HepG2 (cell line): ENCODE data around the gene TCF25. TPM values are rescaled to one million over a fixed set of nuclear protein-coding genes. Genes with fewer than 3 reads are reported as not detected.

Experiments used
- ATAC-seq: fragments of 200-7000 bp; cut with Tn5 transposase; 3 replicates; pipeline ENCODE4 v1.9.1; 2020; ENCODE audit warnings: mild to moderate bottlenecking, moderate library complexity
- BruUV-seq: library from RNA; stranded (reverse); fragments of 400-500 nt; replicated peaks from 2 replicates; lab custom pipeline; 2021; lab: Mats Ljungman, UMichigan
- CTCF ChIA-PET: fragments of 300-600 bp; formaldehyde crosslinking; extraction: SDS; loops from one replicate; lab custom pipeline; 2021; ENCODE audit warnings: low total read pairs, inconsistent platforms, low intra/inter-chr PET ratio; lab: Yijun Ruan, JAX
- POLR2A ChIA-PET: fragments of 350-600 bp; sonication (Branson Sonifier 250); formaldehyde crosslinking; loops from one replicate; lab custom pipeline; 2020; ENCODE audit warnings: antibody characterized with exemption, inconsistent platforms; lab: Yijun Ruan, JAX
- DNase-seq: peaks from one replicate; pipeline ENCODE4 v3.0.0-alpha.2; 2015; ENCODE audit warnings: low spot score
- FAIRE-seq: peaks from 3 replicates; lab custom pipeline; 2011; peaks lifted over from hg19 to GRCh38; lab: Jason Lieb, UNC
- H2AFZ ChIP-seq: one replicate; pipeline ENCODE4 v1.6.1; 2011; ENCODE audit warnings: low read length, inconsistent platforms
- H3K27ac ChIP-seq: fragments of 300-600 bp; 3 replicates; pipeline ENCODE4 v1.8.0; 2011; ENCODE audit warnings: mixed run types, mild to moderate bottlenecking, mixed read lengths, low read length, inconsistent platforms; ENCODE audit not compliant: insufficient read depth; ENCODE audit errors: extremely low read length
- H3K27me3 ChIP-seq, 2 experiments: fragments of 200-600 bp in 1 of 2; 2 replicates in 1 of 2; 3 replicates in 1 of 2; pipeline versions ENCODE4 v1.6.0 to v1.8.0; 2011; ENCODE audit warnings: low read length in 2 of 2, mild to moderate bottlenecking in 2 of 2, moderate library complexity in 2 of 2, inconsistent platforms in 1 of 2; ENCODE audit not compliant: insufficient read depth in 2 of 2, control insufficient read depth in 1 of 2
- H3K36me3 ChIP-seq, 2 experiments: fragments of 200-600 bp in 1 of 2; replicated peaks in 1 of 2; 2 replicates in 1 of 2; 3 replicates in 1 of 2; pipeline versions ENCODE4 v1.5.1 to v1.8.0; 2011; ENCODE audit warnings: low read length in 2 of 2, inconsistent platforms in 1 of 2; ENCODE audit not compliant: insufficient read depth in 2 of 2, control insufficient read depth in 1 of 2
- H3K4me1 ChIP-seq: 2 replicates; pipeline ENCODE4 v1.5.1; 2012; ENCODE audit warnings: low read length, inconsistent platforms; ENCODE audit not compliant: insufficient read depth
- H3K4me2 ChIP-seq: 2 replicates; pipeline ENCODE4 v1.6.0; 2011; ENCODE audit warnings: low read depth, low read length, inconsistent platforms
- H3K4me3 ChIP-seq, 3 experiments: fragments of 200-600 bp in 1 of 3; sonication (generic), shearing (Covaris generic) in 1 of 3; replicated peaks in 1 of 3; 2 replicates each; pipeline ENCODE4 v1.5.1; 2011 to 2016; ENCODE audit warnings: low read length in 3 of 3, inconsistent platforms in 2 of 3, low read depth in 2 of 3, mild to moderate bottlenecking in 2 of 3, control low read depth in 1 of 3, mixed read lengths in 1 of 3; ENCODE audit not compliant: insufficient read depth in 1 of 3
- H3K79me2 ChIP-seq: one replicate; pipeline ENCODE4 v1.6.1; 2011; ENCODE audit warnings: low read length, inconsistent platforms; ENCODE audit not compliant: insufficient read depth
- H3K9ac ChIP-seq: 2 replicates; pipeline ENCODE4 v1.6.0; 2011; ENCODE audit warnings: mild to moderate bottlenecking, low read depth, low read length, inconsistent platforms; ENCODE audit not compliant: insufficient read depth
- H3K9me3 ChIP-seq: 2 replicates; pipeline ENCODE4 v1.5.1; 2012; ENCODE audit warnings: mild to moderate bottlenecking, low read length
- H4K20me1 ChIP-seq: 2 replicates; pipeline ENCODE4 v1.6.0; 2011; ENCODE audit warnings: inconsistent platforms, mild to moderate bottlenecking, low read length, moderate library complexity; ENCODE audit not compliant: insufficient read depth
- MAZ ChIP-seq, 2 experiments: sonication (generic) in 1 of 2; formaldehyde crosslinking in 1 of 2; IDR thresholded peaks; 2 replicates each; pipeline versions ENCODE4 v1.5.0 to v1.6.1; 2012 to 2020; ENCODE audit warnings: low read depth in 2 of 2, mild to moderate bottlenecking in 2 of 2, borderline replicate concordance in 1 of 2, improper control_type of control experiment in 1 of 2, low read length in 1 of 2, missing genetic modification reagents in 1 of 2, moderate library complexity in 1 of 2
- THYN1 ChIP-seq: sonication (generic); formaldehyde crosslinking; IDR thresholded peaks from 2 replicates; pipeline ENCODE4 v1.8.1; 2023; ENCODE audit warnings: low read depth, mild to moderate bottlenecking, moderate library complexity, missing genetic modification reagents, borderline replicate concordance
- ZNF280B ChIP-seq: sonication (generic); formaldehyde crosslinking; IDR thresholded peaks from 2 replicates; pipeline ENCODE4 v1.5.0; 2020; ENCODE audit warnings: missing genetic modification reagents, mild to moderate bottlenecking, borderline replicate concordance
- ZNF547 ChIP-seq: sonication (generic); formaldehyde crosslinking; IDR thresholded peaks from 2 replicates; pipeline ENCODE4 v1.5.1; 2020; ENCODE audit warnings: mild to moderate bottlenecking, missing genetic modification reagents
- WGBS: methylation state at CpG from one replicate; pipeline ENCODE4 v1.1.6; 2017; ENCODE audit warnings: low lambda C conversion rate; 5-methylcytosine and 5-hydroxymethylcytosine counted together
- in situ Hi-C: cut with HindIII; loops from 2 replicates; pipeline ENCODE4 v1.10.0; 2017; ENCODE audit warnings: low pct_unique_long_range_greater_than_20kb; ENCODE audit not compliant: extremely low pct_ligation_motif_present
- intact Hi-C: fragments of 100-400 bp; cut with micrococcal nuclease; formaldehyde crosslinking; loops from one replicate; pipeline ENCODE4 v1.10.0; 2022; ENCODE audit not compliant: unreplicated experiment
- polyA plus RNA-seq, 8 experiments: library from polyadenylated mRNA; depleted of rRNA in 3 of 8; stranded (reverse) in 7 of 8; unstranded in 1 of 8; fragments of >200 nt; fragmentation: Illumina TruSeq in 4 of 8; extraction: Trizol in 4 of 8; gene quantifications; 2 replicates each; pipeline versions ENCODE4 v1.2.1 to v1.2.3, GENCODE V29; 2011 to 2016; ENCODE audit warnings: low read depth in 4 of 8, missing spikeins in 1 of 8, mixed read lengths in 1 of 8; ENCODE audit not compliant: insufficient read depth in 1 of 8
- total RNA-seq, 5 experiments: library from RNA; depleted of rRNA; stranded (reverse); fragments of >200 nt; fragmentation: Illumina TruSeq; extraction: Trizol; gene quantifications; 2 replicates each; pipeline ENCODE4 v1.2.3, GENCODE V29; 2016; ENCODE audit warnings: low read depth in 1 of 5
- TF ChIP-seq, protein P1 (sequence below): sonication (generic); formaldehyde crosslinking; IDR thresholded peaks from 2 replicates; pipeline ENCODE4 v1.5.0; 2020; ENCODE audit warnings: mild to moderate bottlenecking, missing genetic modification reagents, borderline replicate concordance
- TF ChIP-seq, protein P2 (sequence below): IDR thresholded peaks from 2 replicates; pipeline ENCODE4 v1.6.1; 2016; ENCODE audit warnings: low read depth, control low read depth
- TF ChIP-seq, protein P3 (sequence below): sonication (generic); formaldehyde crosslinking; IDR thresholded peaks from 2 replicates; pipeline ENCODE4 v1.5.1; 2020; ENCODE audit warnings: mild to moderate bottlenecking, missing genetic modification reagents, moderate library complexity

The TCF25 gene
- total and polyA plus RNA-seq, 2 of the 13 experiments (the other 11 are each of a cell fraction or from before 2014, with no cell fraction given), result 138 to 206 TPM

GRCh38 chr16:89949121-89949742 is 75.8 kb downstream of the TCF25 start (continued):
- no peak for TF ChIP-seq MAZ (IDR thresholded peaks at IDR 0.05; ENCODE audit: borderline replicate concordance, low read depth, low read length)
- TF ChIP-seq MAZ (CRISPR knock-in tag; IDR thresholded peaks at IDR 0.05; ENCODE audit: low read depth), result no peak

- H3K79me2 ChIP-seq, result peaks cover 15% of the 10 kb centered on the region
- in situ Hi-C loops (no loop called here), intact Hi-C loops (no loop called here)
- no TSS peak for BruUV-seq
- no peaks in the 10 kb centered on the region for H4K20me1 ChIP-seq
- H3K4me2 ChIP-seq, result peak overlapping the region; percentile 80
- ATAC-seq (no peak), FAIRE-seq (no peak), DNase-seq (no peak)
- peaks cover under 1 to 4% of the 10 kb centered on the region in 2 experiments; a peak in 2 of 5 replicates for H3K36me3 ChIP-seq
- no peak overlapping the region for H2AFZ ChIP-seq
- no peaks in the 10 kb centered on the region for H3K9me3 ChIP-seq
- no peak overlapping the region for H3K27ac ChIP-seq
- 70% methylated on average over 9 of the region's 12 CpGs for WGBS
- ChIA-PET CTCF (no interaction called here), POLR2A (interaction anchor here (1.8 to 4.2 kb wide), 2 partner anchors 24 to 28 kb away, joined by 9 to 46 read pairs; partner anchors contain the start of gene TUBB3)
- peak overlapping the region; percentile 85 to 98 (median 97) for H3K4me3 ChIP-seq
- H3K27me3 ChIP-seq, result peaks cover 0 to 11% of the 10 kb centered on the region in 2 experiments; a peak in 3 of 5 replicates
- H3K9ac ChIP-seq, result peak overlapping the region; percentile 86
- peaks cover 32% of the 10 kb centered on the region for H3K4me1 ChIP-seq
- TF ChIP-seq, protein P1, sequence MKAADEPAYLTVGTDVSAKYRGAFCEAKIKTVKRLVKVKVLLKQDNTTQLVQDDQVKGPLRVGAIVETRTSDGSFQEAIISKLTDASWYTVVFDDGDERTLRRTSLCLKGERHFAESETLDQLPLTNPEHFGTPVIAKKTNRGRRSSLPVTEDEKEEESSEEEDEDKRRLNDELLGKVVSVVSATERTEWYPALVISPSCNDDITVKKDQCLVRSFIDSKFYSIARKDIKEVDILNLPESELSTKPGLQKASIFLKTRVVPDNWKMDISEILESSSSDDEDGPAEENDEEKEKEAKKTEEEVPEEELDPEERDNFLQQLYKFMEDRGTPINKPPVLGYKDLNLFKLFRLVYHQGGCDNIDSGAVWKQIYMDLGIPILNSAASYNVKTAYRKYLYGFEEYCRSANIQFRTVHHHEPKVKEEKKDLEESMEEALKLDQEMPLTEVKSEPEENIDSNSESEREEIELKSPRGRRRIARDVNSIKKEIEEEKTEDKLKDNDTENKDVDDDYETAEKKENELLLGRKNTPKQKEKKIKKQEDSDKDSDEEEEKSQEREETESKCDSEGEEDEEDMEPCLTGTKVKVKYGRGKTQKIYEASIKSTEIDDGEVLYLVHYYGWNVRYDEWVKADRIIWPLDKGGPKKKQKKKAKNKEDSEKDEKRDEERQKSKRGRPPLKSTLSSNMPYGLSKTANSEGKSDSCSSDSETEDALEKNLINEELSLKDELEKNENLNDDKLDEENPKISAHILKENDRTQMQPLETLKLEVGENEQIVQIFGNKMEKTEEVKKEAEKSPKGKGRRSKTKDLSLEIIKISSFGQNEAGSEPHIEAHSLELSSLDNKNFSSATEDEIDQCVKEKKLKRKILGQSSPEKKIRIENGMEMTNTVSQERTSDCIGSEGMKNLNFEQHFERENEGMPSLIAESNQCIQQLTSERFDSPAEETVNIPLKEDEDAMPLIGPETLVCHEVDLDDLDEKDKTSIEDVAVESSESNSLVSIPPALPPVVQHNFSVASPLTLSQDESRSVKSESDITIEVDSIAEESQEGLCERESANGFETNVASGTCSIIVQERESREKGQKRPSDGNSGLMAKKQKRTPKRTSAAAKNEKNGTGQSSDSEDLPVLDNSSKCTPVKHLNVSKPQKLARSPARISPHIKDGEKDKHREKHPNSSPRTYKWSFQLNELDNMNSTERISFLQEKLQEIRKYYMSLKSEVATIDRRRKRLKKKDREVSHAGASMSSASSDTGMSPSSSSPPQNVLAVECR (CRISPR knock-in tag), result peak; percentile 22; the same call in 1 of the 2 replicates
- TF ChIP-seq, protein P2, sequence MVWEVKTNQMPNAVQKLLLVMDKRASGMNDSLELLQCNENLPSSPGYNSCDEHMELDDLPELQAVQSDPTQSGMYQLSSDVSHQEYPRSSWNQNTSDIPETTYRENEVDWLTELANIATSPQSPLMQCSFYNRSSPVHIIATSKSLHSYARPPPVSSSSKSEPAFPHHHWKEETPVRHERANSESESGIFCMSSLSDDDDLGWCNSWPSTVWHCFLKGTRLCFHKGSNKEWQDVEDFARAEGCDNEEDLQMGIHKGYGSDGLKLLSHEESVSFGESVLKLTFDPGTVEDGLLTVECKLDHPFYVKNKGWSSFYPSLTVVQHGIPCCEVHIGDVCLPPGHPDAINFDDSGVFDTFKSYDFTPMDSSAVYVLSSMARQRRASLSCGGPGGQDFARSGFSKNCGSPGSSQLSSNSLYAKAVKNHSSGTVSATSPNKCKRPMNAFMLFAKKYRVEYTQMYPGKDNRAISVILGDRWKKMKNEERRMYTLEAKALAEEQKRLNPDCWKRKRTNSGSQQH, result peak; percentile 13; the same call in 1 of the 2 replicates
- TF ChIP-seq ZNF280B (0 out of 2 replicates have a peak, but pooled peaks have one; percentile 61), ZNF547 (CRISPR knock-in tag) (0 out of 2 replicates have a peak, but pooled peaks have one; percentile 7), THYN1 (CRISPR knock-in tag) (no peak)
- TF ChIP-seq, protein P3, sequence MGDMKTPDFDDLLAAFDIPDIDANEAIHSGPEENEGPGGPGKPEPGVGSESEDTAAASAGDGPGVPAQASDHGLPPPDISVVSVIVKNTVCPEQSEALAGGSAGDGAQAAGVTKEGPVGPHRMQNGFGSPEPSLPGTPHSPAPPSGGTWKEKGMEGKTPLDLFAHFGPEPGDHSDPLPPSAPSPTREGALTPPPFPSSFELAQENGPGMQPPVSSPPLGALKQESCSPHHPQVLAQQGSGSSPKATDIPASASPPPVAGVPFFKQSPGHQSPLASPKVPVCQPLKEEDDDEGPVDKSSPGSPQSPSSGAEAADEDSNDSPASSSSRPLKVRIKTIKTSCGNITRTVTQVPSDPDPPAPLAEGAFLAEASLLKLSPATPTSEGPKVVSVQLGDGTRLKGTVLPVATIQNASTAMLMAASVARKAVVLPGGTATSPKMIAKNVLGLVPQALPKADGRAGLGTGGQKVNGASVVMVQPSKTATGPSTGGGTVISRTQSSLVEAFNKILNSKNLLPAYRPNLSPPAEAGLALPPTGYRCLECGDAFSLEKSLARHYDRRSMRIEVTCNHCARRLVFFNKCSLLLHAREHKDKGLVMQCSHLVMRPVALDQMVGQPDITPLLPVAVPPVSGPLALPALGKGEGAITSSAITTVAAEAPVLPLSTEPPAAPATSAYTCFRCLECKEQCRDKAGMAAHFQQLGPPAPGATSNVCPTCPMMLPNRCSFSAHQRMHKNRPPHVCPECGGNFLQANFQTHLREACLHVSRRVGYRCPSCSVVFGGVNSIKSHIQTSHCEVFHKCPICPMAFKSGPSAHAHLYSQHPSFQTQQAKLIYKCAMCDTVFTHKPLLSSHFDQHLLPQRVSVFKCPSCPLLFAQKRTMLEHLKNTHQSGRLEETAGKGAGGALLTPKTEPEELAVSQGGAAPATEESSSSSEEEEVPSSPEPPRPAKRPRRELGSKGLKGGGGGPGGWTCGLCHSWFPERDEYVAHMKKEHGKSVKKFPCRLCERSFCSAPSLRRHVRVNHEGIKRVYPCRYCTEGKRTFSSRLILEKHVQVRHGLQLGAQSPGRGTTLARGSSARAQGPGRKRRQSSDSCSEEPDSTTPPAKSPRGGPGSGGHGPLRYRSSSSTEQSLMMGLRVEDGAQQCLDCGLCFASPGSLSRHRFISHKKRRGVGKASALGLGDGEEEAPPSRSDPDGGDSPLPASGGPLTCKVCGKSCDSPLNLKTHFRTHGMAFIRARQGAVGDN (CRISPR knock-in tag), result peak; percentile 16; the same call in 1 of the 2 replicates
Observed at GRCh38 chr16:89949756-89950155, 76.4 kb downstream of the TCF25 start.
